ENCODE results near the gene HES3. TPM values are rescaled to one million over a fixed set of nuclear protein-coding genes. Genes with fewer than 3 reads are reported as not detected.
A peak's percentile ranks its signal among the peaks of the same experiment; 100 is the strongest.

HES3 gene
- total RNA-seq, 1 donor from 2014 or later = not detected

- Histone ChIP-seq H3K36me3 (ENCODE audit: control insufficient read depth, insufficient read depth, low read length) (peaks cover 1% of the 10 kb centered on the region), H3K4me3 (ENCODE audit: low read depth, low read length) (no peak overlapping the region), H3K27me3 (ENCODE audit: control insufficient read depth, insufficient read depth, low read length) (no peaks in the 10 kb centered on the region)
- TF ChIP-seq CTCF (IDR thresholded peaks at IDR 0.05; ENCODE audit: insufficient read depth, low read length, poor library complexity, severe bottlenecking) = no peak
- no peak for DNase-seq (ENCODE audit: low read depth)
Measured at GRCh38 chr1:6224718-6225117, 19.3 kb upstream of the HES3 start.

- DNase-seq (ENCODE audit: low read depth) = no peak
- Histone ChIP-seq H3K36me3 (ENCODE audit: control insufficient read depth, insufficient read depth, low read length) (peaks cover 1% of the 10 kb centered on the region), H3K4me3 (ENCODE audit: low read depth, low read length) (no peak overlapping the region), H3K27me3 (ENCODE audit: control insufficient read depth, insufficient read depth, low read length) (no peaks in the 10 kb centered on the region)
- TF ChIP-seq CTCF (IDR thresholded peaks at IDR 0.05; ENCODE audit: insufficient read depth, low read length, poor library complexity, severe bottlenecking) = no peak
Measured at GRCh38 chr1:6225651-6226050, 18.3 kb upstream of the HES3 start.

- TF ChIP-seq CTCF (IDR thresholded peaks at IDR 0.05; ENCODE audit: insufficient read depth, low read length, poor library complexity, severe bottlenecking) = no peak
- H3K4me3 ChIP-seq (ENCODE audit: low read depth, low read length) = no peak overlapping the region
- peaks cover 2% of the 10 kb centered on the region for H3K27me3 ChIP-seq (ENCODE audit: control insufficient read depth, insufficient read depth, low read length)
- H3K36me3 ChIP-seq (ENCODE audit: control insufficient read depth, insufficient read depth, low read length) = peaks cover 3% of the 10 kb centered on the region
- no peak for DNase-seq (ENCODE audit: low read depth)
Measured at GRCh38 chr1:6233376-6233775, 10.6 kb upstream of the HES3 start.

- Histone ChIP-seq H3K4me3 (ENCODE audit: low read depth, low read length) (peak overlapping the region; percentile 70), H3K27me3 (ENCODE audit: control insufficient read depth, insufficient read depth, low read length) (peaks cover 8% of the 10 kb centered on the region), H3K36me3 (ENCODE audit: control insufficient read depth, insufficient read depth, low read length) (peaks cover 3% of the 10 kb centered on the region)
- no peak for DNase-seq (ENCODE audit: low read depth)
- no peak for TF ChIP-seq CTCF (IDR thresholded peaks at IDR 0.05; ENCODE audit: insufficient read depth, low read length, poor library complexity, severe bottlenecking)
Measured at GRCh38 chr1:6234502-6235295, 9.3 kb upstream of the HES3 start.

GRCh38 chr1:6235296-6235677 is 8.7 kb upstream of the HES3 start:
- Histone ChIP-seq H3K36me3 (ENCODE audit: control insufficient read depth, insufficient read depth, low read length) (peaks cover 3% of the 10 kb centered on the region), H3K27me3 (ENCODE audit: control insufficient read depth, insufficient read depth, low read length) (peaks cover 11% of the 10 kb centered on the region), H3K4me3 (ENCODE audit: low read depth, low read length) (peak overlapping the region; percentile 70)
- no peak for DNase-seq (ENCODE audit: low read depth)
- TF ChIP-seq CTCF (IDR thresholded peaks at IDR 0.05; ENCODE audit: insufficient read depth, low read length, poor library complexity, severe bottlenecking) = no peak

GRCh38 chr1:6237093-6237492 is 6.9 kb upstream of the HES3 start:
- no peak for TF ChIP-seq CTCF (IDR thresholded peaks at IDR 0.05; ENCODE audit: insufficient read depth, low read length, poor library complexity, severe bottlenecking)

More at GRCh38 chr1:6237093-6237492, 6.9 kb upstream of the HES3 start:
- DNase-seq (ENCODE audit: low read depth) = no peak
- peaks cover 29% of the 10 kb centered on the region for H3K27me3 ChIP-seq (ENCODE audit: control insufficient read depth, insufficient read depth, low read length)
- H3K36me3 ChIP-seq (ENCODE audit: control insufficient read depth, insufficient read depth, low read length) = peaks cover 3% of the 10 kb centered on the region
- H3K4me3 ChIP-seq (ENCODE audit: low read depth, low read length) = no peak overlapping the region

Measured in kidney epithelial cell (primary cell).